GM19324 (cell line): ENCODE measurements around the gene REPIN1.

Source experiments
- ATAC-seq: cut with Tn5 transposase; IDR thresholded peaks from one replicate; pipeline ENCODE4 v1.9.1; 2021; ENCODE audit warnings: mild to moderate bottlenecking, moderate library complexity; ENCODE audit not compliant: unreplicated experiment, low FRiP score

The REPIN1 gene

DNA sequence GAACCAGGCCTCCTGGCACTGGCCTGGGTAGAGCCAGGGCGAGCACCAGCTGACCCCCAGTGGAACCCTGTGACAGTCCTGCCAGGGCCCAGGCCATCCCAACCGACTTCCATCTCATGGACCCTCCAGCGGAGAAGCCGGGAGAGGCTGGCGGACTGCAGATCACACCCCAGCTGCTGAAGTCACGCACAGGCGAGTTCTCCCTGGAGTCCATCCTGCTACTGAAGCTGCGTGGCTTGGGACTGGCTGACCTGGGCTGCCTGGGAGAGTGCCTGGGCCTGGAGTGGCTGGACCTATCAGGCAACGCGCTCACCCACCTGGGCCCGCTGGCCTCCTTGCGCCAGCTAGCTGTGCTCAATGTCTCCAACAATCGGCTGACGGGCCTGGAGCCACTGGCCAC lies 31.9 kb upstream of the REPIN1 start:
- no peak for ATAC-seq

DNA sequence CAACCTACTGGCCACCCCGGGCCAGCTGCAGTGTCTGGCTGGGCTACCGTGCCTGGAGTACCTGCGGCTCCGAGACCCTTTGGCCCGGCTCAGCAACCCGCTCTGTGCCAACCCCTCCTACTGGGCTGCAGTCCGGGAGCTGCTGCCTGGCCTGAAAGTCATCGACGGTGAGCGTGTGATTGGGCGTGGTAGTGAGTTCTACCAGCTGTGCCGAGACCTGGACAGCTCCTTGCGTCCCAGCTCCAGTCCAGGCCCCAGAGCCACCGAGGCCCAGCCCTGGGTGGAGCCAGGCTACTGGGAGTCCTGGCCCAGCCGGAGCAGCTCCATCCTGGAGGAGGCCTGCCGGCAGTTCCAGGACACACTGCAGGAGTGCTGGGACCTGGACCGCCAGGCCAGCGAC lies 31.4 kb upstream of the REPIN1 start:
- ATAC-seq: no peak

GRCh38 chr7:150337659-150338081 lies 31.0 kb upstream of the REPIN1 start:
- no peak for ATAC-seq

- ATAC-seq: no peak
Observed at GRCh38 chr7:150338166-150338829, 30.3 kb upstream of the REPIN1 start.

- ATAC-seq: no peak
Observed at GRCh38 chr7:150339409-150339809, 29.2 kb upstream of the REPIN1 start.

- ATAC-seq: no peak
Observed at GRCh38 chr7:150340024-150340749, 28.4 kb upstream of the REPIN1 start.

- no peak for ATAC-seq
Observed at GRCh38 chr7:150340875-150341262, 27.8 kb upstream of the REPIN1 start.

GRCh38 chr7:150341263-150342120 lies 27.1 kb upstream of the REPIN1 start, which contains the start of gene RARRES2:
Gene RARRES2 (minus strand): TSS chr7:150341629. CDS start chr7:150340609, 1,020 bp downstream.
- no peak for ATAC-seq

DNA sequence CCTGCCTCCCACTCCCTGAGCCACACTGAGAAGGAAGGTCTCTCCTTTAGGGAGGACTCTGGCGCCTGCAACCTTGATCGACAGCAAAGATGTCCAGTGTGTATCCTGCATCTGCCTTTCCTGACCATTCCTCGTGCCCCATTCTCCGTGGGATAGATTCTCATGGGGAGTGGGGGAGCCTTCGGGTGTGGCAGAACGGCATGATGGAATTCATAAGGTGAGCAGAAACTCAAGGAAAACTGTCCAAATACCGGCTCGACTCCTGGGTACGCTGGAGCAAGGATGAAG lies 26.6 kb upstream of the REPIN1 start:
- no peak for ATAC-seq

DNA sequence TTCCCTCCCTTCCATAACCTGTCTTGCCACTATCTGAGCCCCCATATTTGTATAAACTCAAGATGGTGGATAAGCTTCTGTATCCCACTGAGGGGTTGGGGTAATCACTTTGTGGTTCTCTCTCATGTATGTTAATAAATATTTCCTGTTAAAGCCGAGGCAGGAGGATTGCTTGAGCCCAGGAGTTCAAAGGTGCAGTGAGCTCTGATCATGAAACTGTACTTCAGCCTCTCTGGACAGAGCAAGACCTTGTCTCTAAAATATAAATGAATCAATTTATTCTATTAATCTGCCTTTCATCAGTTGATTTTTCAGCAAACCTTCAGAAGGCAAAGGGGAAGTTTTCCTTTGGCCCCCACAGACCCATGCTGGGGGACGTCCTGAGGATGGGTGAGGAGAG lies 25.4 kb upstream of the REPIN1 start:
- no peak for ATAC-seq

- no peak for ATAC-seq
Observed at GRCh38 chr7:150344299-150344698, 24.3 kb upstream of the REPIN1 start.

GRCh38 chr7:150345012-150345411 lies 23.6 kb upstream of the REPIN1 start:
- no peak for ATAC-seq

- no peak for ATAC-seq
Observed at GRCh38 chr7:150346922-150347321, 21.7 kb upstream of the REPIN1 start.

DNA sequence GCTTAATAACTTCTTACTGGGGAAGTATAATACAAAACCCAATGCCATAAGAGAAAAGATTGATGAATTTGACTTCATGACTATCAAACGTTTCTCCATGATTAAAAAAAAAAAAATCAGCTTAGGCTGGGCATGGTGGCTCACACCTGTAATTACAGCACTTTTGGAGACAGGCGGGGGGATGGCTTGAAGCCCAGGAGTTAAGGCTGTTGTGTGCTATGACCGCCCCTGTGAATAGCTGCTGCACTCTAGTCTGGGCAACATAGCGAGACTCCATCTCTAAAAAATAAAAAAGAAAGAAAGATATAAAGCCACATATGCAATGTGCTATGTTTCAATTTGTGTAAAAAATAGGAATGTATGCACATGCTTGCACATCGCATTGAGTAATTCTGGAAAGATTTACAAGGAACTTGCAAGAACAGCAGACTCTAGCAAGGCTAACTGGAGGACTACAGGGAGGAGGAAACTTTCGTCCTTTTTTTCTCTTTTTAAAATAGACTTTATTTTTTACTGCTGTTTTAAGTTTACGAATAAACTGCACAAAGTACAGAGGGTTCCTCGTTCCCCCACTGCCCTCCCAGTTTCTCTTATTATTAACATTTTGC lies 16.9 kb upstream of the REPIN1 start:
- no peak for ATAC-seq

GRCh38 chr7:150355666-150356059 lies 13.0 kb upstream of the REPIN1 start:
- no peak for ATAC-seq

DNA sequence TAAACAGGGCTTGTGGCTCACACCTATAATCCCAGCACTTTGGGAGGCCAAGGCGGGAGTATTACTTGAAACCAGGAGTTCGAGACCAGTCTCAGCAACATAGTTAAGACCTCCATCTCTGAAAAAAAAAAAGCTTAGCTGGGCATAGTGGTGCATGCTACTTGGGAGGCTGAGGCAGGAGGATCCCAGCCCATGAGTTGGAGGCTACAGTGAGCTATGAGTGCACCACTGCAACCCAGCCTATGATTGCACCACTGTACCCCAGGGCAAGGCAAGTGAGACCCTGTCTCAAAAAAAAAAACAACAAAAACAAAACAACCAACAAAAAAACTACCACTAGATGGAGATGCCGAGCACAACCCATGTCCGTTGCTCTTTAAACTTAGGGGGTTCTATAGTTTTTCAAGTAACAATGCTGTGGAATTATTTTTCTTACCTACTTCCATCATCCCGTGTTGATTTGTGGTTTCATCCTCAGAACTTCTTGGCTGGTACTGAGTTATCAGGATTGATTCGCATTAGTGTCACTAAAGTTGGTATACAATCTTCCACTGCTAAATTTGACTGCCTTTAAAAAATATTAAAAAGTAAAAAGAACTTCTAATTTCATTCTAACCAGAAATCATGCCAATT lies 12.2 kb upstream of the REPIN1 start:
- no peak for ATAC-seq

DNA sequence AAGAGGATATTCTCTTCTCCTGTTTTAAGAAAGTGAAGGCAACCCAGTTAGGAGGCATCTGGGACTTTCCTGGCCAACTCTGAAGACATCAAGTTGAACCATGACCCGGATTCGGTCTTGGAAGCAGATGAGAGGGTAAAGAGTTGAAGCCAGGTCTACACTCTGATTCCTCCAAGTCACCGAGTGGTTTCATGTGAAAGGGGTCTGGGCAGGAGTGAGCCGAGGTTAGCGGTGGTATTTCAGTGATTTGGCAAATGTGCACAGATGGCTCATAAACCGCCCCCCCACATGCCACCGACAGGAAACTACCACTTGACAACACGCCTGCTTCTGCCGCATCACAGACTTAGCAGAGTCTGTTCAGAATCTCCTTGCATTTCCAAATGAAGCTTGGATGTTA lies 11.4 kb upstream of the REPIN1 start:
- ATAC-seq: no peak

- no peak for ATAC-seq
Observed at GRCh38 chr7:150357771-150358427, 10.7 kb upstream of the REPIN1 start.

DNA sequence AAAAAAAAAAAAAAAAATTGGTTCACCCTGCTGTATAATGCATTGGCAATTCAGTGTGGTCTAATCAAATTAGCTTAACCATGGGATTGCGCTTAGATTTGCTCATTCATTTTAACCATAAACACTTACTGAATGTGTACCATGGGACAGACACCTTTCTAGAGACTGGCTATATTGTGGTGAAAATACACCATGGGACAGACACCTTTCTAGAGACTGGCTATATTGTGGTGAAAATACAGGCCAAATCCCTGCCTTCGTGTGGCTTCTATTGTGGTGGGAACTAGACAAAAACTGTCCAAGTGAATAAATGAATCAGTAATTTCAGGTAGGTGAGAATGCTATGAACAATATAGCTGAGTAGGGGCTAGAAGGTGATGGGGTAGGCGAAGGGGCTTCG lies 10.2 kb upstream of the REPIN1 start:
- ATAC-seq: no peak

DNA sequence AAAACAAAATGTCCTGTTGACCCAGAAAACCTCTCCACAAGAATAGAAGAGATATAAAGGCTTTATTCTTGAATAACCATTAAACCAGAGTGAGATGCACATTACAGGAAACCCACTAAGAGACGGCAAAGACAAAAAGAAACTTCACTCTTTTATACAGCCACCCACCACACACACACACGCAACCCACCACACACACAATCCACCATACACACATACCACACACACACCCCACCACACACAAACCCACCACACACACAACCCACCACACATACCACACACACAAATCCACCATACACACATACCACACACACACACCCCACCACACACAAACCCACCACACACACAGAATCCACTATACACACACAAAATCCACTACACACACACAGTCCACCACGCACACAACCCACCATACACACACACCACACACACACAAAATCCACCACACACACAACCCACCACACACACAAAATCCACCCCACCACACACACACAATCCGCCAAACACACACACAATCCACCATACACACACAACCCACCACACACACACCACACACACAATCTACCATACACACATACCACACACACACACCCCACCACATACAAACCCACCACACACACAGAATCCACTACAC lies 9.5 kb upstream of the REPIN1 start:
- ATAC-seq: no peak
